Measurements from ENCODE around the gene PRM2.

PRM2 gene

GRCh38 chr16:11239644-11240632, 36.3 kb downstream of the PRM2 start:
- DNase-seq: no peak

DNA sequence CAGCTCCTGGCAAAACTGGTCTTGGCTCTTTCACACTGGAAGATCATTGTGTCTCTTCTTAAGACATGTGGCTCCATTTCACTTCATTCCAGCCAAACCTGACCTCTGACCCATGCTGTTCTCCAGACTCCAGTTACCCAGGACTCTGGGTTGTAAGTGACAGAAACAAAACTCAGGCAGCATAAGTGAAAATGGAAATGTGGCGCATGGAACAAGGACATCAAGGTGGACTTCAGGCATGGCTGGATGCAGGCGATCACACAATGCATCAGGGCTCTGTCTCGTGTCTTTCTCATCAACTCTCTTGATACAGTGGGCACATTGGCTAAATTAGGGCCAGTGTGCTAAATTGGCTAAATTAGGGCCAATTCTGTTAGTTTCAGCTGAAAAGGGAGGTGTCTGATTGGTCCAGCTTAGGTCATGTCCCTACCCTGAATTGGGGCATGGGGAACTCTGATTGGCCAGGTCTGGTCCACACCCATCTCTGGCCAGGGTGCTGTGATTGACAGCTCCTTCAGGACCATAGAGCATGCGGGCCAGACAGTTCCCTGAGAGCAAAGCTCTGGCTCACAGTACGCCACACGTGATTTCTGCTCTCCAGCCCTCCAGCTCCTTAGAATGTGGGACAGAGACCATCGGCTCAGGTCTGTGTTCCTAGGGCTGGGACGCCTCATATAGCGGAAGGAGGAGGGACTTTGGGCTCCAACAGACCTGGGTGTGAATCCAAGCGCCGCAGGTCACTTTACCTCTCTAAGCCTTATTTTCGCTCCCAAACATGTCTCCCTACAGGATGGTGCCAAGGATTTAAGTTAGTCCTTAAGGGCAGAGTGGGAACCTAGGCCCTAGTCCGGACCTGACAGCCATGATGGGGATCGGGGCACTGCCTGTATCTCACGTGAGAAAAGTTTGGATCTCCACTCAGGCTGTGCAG, 37.7 kb downstream of the PRM2 start:
- in situ Hi-C loops (cut with HindIII; ENCODE audit: low pct_ligation_motif_present, low pct_unique_long_range_greater_than_20kb, low sequenced_read_pairs): no loop called here
- DNase-seq: no peak

More at GRCh38 chr16:11239644-11240632, 36.3 kb downstream of the PRM2 start:
- in situ Hi-C loops (cut with HindIII; ENCODE audit: low pct_ligation_motif_present, low pct_unique_long_range_greater_than_20kb, low sequenced_read_pairs): no loop called here

- no peak for DNase-seq
These were observed 39.6 kb downstream of the PRM2 start for GRCh38 chr16:11236461-11237254.

DNA sequence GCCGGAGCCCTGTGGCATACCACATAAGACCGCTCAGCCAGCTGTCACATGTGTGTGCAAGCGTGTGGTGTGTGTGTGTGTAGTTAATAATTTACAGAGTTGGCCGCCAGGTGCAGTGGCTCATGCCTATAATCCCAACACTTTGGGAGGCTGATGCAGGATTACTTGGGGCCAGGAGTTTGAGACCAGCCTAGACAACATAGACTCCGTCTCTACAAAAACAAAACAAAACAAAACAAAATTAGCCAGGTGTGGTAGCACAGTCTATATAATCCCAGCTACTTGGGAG, 40.6 kb downstream of the PRM2 start:
- in situ Hi-C loops (cut with HindIII; ENCODE audit: low pct_ligation_motif_present, low pct_unique_long_range_greater_than_20kb, low sequenced_read_pairs): no loop called here
- no peak for DNase-seq

More at GRCh38 chr16:11236461-11237254, 39.6 kb downstream of the PRM2 start:
- in situ Hi-C loops (cut with HindIII; ENCODE audit: low pct_ligation_motif_present, low pct_unique_long_range_greater_than_20kb, low sequenced_read_pairs): no loop called here

DNA sequence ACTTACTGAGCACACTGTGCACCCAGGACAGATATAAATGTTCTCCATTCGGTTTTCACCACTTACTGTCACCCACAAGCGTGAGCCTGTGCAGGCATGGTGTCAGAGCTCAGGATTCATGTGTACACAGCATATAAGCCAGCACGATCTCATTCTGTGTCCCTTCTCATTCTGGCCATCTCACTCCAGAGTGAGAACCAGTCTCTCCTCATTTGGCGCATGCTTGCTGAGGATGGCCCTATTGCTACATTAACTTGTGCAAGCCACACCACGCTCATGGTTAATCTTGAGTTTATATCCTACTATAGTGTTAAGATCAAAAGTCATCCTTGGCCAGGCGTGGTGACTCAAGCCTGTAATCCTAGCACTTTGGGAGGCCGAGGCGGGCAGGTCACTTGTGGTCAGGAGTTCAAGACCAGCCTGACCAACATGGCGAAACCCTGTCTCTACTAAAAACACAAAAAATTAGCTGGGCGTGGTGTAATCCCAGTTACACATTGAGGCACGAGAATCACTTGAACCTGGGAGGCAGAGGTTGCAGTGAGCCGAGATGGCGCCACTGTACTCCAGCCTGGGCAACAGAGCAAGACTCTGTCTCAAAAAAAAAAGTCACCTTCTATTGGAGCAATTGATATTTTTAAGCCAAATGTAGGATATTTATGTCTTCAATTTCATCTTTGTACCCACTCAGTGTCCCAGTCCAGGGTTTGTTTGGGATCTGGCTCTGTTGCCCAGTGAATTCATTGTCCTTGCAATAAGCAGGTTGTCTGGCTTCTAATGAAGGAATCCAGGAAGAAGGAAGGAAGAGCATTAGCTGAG, 41.2 kb downstream of the PRM2 start:
- in situ Hi-C loops (cut with HindIII; ENCODE audit: low pct_ligation_motif_present, low pct_unique_long_range_greater_than_20kb, low sequenced_read_pairs): no loop called here
- no peak for DNase-seq

GRCh38 chr16:11233727-11234376, 42.4 kb downstream of the PRM2 start:
- in situ Hi-C loops (cut with HindIII; ENCODE audit: low pct_ligation_motif_present, low pct_unique_long_range_greater_than_20kb, low sequenced_read_pairs): no loop called here
- DNase-seq: no peak

GRCh38 chr16:11232852-11233726, 43.2 kb downstream of the PRM2 start:
- DNase-seq: no peak
- in situ Hi-C loops (cut with HindIII; ENCODE audit: low pct_ligation_motif_present, low pct_unique_long_range_greater_than_20kb, low sequenced_read_pairs): no loop called here

DNA sequence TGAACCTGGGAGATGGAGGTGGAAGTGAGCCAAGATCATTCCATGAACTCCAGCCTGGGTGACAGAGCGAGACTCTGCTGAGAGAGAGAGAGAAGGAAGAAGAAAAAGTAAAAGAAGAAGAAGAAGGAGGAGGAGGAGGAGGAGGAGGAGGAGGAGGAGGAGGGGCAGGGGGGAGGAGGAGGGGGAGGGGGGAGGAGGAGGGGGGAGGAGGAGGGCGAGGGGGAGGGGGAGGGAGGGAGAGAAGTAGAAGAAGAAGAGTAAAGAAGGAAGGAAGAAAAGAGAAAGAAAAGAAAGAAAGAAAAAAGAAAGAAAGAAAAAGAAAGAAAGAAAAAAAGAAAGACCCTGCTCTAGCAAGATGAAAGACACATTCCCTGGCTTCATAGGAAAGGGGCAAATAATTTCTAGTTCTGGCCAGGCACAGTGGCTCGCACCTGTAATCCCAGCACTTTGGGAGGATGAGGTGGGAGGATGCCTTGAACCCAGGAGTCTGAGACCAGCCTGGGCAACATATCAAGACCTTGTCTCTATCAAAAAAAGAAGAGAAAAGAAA, 43.9 kb downstream of the PRM2 start:
- DNase-seq: no peak
- in situ Hi-C loops (cut with HindIII; ENCODE audit: low pct_ligation_motif_present, low pct_unique_long_range_greater_than_20kb, low sequenced_read_pairs): no loop called here

- in situ Hi-C loops (cut with HindIII; ENCODE audit: low pct_ligation_motif_present, low pct_unique_long_range_greater_than_20kb, low sequenced_read_pairs): no loop called here
- DNase-seq: no peak
These were observed 44.8 kb downstream of the PRM2 start for GRCh38 chr16:11231367-11231970.

DNA sequence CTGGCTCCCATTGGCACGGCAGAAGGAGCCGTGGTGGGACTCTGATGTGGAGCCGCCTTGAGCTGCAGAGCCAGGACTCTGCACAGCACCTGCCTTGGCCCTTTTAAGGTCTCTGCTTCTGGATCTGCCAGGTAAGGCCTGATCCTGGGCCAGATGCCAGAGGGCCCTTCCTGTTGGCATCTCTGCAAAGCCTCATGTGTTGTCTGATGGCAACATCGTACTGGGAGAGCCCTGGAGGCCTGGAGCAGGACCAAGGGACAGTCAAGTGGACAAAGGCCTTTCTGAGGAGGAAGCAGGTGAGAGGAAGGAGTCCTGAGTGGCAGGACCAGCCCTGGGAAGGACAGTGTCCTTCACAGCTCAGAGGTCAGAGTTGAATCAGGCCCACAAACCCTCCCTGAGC, 46.4 kb downstream of the PRM2 start:
- DNase-seq: no peak
- in situ Hi-C loops (cut with HindIII; ENCODE audit: low pct_ligation_motif_present, low pct_unique_long_range_greater_than_20kb, low sequenced_read_pairs): no loop called here

DNA sequence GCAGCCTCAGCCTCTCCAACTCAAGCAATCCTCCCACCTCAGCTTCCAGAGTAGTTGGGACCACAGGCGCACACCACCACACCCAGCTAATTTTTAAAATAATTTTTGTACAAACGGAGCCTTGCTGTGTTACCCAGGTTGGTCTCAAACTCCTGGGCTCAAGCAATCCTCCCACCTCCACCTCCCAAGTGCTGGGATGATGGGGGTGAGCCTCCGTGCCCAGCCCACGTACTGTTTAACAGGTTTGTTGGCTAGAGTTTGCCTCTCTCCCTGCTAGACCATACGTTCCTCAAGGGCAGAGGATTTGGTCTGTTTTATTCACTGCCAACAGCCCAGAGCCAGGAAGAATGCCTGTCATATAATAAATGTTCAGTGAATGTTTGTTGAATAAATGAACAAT, 46.8 kb downstream of the PRM2 start:
- in situ Hi-C loops (cut with HindIII; ENCODE audit: low pct_ligation_motif_present, low pct_unique_long_range_greater_than_20kb, low sequenced_read_pairs): no loop called here
- DNase-seq: no peak

DNA sequence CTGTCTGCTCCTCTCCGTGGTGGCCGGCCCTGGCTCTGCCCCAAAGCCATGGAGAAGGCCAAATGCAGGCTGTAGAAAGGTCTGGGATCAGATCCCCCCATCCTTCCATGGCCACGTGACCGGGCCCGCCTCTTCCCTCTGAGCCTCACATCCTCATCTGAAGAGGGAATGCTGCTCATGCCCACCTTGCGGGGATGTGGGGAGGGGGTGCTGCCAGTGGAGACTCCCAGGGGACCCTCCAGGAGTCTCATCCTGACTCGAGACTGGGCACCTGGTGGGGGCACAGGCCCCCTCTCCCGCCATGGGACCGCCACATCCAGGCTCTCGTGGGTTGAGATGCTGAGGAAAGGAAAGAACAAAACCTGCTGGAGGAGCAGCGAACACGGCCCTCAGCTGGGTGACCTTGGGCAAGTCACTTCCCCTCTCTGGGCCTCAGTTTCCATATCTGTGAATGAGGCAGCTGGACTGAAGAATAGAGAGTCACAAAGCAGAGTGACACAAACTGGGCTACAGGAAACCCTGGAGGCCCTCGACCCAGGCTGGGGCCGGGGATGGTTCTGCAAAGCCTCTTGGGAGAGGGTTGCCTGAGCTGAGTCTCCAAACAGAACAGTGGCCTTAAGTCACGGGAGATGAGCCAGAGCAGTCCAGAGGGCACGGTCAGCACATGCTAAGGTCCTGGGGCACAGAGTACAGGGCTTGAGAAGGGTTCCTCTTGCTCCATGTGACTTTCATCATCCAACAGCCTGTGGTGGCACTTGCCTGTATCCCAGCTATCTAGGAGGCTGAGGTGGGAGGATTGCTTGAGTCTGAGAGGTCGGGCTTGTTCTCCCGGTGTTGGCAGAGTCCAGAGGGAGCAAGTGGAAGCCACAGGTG, 50.4 kb downstream of the PRM2 start:
- DNase-seq: no peak
- in situ Hi-C loops (cut with HindIII; ENCODE audit: low pct_ligation_motif_present, low pct_unique_long_range_greater_than_20kb, low sequenced_read_pairs): no loop called here

Data from ACHN (cell line).